Neuron (in vitro differentiated cells): ENCODE data around the gene NSG1.

Experiments used
- H2AFZ ChIP-seq: one replicate; pipeline ENCODE4 v1.6.1; 2013; ENCODE audit warnings: low read depth, mild to moderate bottlenecking, inconsistent platforms, low read length, moderate library complexity
- H3K27me3 ChIP-seq: one replicate; pipeline ENCODE4 v1.6.1; 2013; ENCODE audit warnings: low read length; ENCODE audit not compliant: insufficient read depth
- H3K36me3 ChIP-seq: one replicate; pipeline ENCODE4 v1.6.1; 2013; ENCODE audit warnings: low read length; ENCODE audit not compliant: insufficient read depth
- H3K4me1 ChIP-seq: one replicate; pipeline ENCODE4 v1.6.1; 2013; ENCODE audit warnings: low read length; ENCODE audit not compliant: insufficient read depth
- H3K4me3 ChIP-seq: 2 replicates; pipeline ENCODE4 v1.5.1; 2013; ENCODE audit warnings: mild to moderate bottlenecking, low read length, moderate library complexity
- H3K9me3 ChIP-seq: one replicate; pipeline ENCODE4 v1.6.1; 2013; ENCODE audit warnings: low read length

The NSG1 gene

DNA sequence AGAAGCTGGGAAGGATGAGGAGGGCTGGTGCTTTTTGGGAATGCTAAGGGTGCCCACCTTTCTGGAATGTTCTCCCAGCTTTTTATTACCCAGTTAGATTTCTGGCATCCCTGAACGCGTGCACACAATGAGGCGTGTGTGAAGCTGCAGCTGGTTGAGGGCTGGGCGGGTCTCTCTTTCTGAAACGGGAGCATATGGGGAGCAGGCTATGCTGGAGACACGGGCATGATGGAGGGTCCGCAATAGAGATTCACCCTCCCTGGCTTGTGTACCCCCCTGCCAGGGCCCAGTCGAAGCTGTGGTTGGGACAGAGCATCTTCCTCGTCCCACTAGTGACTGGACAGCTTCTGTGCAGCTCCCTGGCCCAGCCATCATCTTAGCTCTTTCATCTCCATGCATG is 8.5 kb downstream of the NSG1 start:
- H3K27me3 ChIP-seq = no peaks in the 10 kb centered on the region
- H3K4me1 ChIP-seq = peaks cover 19% of the 10 kb centered on the region
- H3K4me3 ChIP-seq = no peak overlapping the region
- H3K36me3 ChIP-seq = peaks cover 3% of the 10 kb centered on the region
- no peaks in the 10 kb centered on the region for H3K9me3 ChIP-seq
- no peak overlapping the region for H2AFZ ChIP-seq

DNA sequence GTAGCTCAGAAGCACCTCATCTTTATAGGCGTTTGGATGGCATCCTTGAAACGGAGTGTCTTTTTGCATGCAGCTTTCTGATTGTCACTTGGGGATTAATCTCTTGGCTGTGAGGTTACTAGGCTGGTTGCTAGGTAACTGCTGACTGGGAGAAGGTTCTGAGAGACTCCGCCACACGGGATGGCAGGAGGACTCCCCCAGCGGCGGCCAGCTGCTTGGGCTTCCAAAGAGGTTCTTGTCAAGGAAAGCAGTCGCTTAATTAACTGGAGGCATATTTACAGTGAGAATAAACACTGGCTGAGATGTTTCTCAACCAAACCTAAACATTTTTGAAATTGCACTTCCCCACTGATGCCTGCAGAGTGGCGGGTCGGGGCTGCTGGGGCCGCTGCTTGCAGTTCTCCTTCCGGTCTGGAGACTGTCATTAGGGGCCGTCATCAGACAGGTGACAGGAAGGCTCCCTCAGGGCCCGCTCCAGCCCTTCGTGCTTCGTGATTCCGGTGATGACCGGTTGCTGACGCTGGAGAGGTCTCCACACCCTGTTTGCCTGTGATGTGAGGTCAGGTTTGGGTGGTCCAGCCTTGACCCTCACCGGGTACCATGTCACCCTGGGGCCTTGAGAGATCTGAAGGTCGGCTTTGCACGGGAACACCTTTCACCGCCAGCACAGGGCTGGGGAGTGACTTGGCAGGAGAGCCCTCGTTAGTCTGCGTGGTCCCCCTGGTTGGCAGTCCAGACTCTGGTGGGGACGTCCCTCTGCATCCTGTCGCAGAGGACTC is 9.1 kb downstream of the NSG1 start:
- peaks cover 3% of the 10 kb centered on the region for H3K36me3 ChIP-seq
- H2AFZ ChIP-seq = no peak overlapping the region
- no peak overlapping the region for H3K4me3 ChIP-seq
- H3K27me3 ChIP-seq = no peaks in the 10 kb centered on the region
- no peaks in the 10 kb centered on the region for H3K9me3 ChIP-seq
- H3K4me1 ChIP-seq = peaks cover 19% of the 10 kb centered on the region

DNA sequence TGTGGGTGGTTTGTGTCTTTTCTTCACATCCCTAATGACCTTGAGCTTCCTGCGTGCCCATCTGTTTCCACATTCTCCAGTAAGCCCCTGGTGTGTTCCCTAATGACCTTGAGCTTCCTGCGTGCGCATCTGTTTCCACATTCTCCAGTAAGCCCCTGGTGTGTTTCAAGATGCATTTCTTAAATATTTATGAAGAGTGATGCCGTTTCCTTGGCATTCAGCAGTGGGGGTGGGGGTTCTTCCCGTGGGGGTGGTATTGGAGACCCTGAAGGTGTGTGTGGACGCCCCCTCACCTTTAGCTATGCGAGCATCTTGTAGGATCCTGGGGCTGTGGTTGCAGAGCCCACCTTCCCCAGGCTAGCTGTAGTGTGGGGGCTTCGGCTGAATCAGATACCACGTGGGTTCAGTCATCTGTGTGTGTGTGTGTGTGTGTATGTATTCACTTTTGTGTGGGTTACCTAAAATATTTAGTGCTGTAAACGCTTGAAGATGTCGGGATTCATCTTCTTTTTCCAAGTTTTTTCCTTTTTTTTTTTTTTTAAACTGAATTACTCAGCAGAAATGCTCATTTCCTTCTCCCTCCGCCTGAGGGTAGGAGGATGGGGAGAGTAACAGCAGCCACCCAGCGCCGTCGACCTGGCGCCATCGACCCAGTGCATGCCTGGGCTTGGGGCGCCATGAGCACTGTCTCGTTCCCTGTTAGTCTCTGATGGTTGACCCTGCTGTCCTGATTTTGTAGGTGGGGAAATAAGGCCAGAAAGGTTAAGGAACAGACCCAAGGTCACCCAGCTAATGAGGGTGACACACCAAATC is 9.9 kb downstream of the NSG1 start:
- H3K9me3 ChIP-seq = no peaks in the 10 kb centered on the region
- no peaks in the 10 kb centered on the region for H3K27me3 ChIP-seq
- H3K4me3 ChIP-seq = no peak overlapping the region
- peaks cover 19% of the 10 kb centered on the region for H3K4me1 ChIP-seq
- no peak overlapping the region for H2AFZ ChIP-seq
- peaks cover 3% of the 10 kb centered on the region for H3K36me3 ChIP-seq

DNA sequence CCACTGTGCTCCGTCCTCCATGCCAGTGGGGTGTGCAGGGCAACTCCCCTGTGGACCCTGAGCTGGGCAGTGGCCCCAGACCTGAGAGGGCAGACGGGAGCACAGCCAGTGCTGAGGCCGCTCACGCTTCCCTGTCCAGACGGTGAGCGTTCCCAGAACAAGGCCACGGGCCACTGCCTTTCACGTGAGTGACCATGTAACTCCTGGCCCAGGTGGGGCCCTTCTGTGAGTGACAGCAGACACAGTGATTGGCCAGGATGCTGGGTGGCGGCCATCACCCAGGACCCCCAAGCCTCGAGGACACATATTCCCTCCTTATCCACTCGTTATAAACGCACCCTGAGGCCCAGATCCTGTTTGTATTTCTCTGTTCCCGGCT is 10.5 kb downstream of the NSG1 start:
- Histone ChIP-seq H3K4me3 (no peak overlapping the region), H3K36me3 (no peaks in the 10 kb centered on the region)

DNA sequence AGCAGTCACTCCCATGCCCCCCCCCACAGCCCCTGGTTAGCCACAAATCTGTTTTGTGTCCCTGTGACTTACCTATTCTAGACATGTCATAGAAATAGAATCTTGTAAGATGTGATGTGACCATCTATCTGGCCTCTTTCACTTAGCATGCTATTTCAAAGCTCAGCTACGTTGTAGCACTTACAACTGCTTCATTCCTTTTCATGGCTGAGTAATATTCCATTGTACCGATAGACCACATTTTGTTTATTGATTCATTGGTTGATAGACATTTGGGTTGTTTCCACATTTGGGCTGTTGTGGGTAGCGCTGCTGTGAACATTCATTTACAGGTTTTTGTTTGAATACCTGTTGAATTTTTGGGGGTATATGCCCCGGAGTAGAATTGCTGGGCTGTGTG is 11.5 kb downstream of the NSG1 start:
- Histone ChIP-seq H3K9me3 (no peaks in the 10 kb centered on the region), H3K4me3 (no peak overlapping the region), H3K27me3 (no peaks in the 10 kb centered on the region), H2AFZ (no peak overlapping the region), H3K36me3 (no peaks in the 10 kb centered on the region), H3K4me1 (peaks cover 19% of the 10 kb centered on the region)

More for the DNA sequence above, 10.5 kb downstream of the NSG1 start:
- H3K4me1 ChIP-seq = peaks cover 19% of the 10 kb centered on the region
- no peaks in the 10 kb centered on the region for H3K27me3 ChIP-seq
- no peaks in the 10 kb centered on the region for H3K9me3 ChIP-seq
- H2AFZ ChIP-seq = no peak overlapping the region

DNA sequence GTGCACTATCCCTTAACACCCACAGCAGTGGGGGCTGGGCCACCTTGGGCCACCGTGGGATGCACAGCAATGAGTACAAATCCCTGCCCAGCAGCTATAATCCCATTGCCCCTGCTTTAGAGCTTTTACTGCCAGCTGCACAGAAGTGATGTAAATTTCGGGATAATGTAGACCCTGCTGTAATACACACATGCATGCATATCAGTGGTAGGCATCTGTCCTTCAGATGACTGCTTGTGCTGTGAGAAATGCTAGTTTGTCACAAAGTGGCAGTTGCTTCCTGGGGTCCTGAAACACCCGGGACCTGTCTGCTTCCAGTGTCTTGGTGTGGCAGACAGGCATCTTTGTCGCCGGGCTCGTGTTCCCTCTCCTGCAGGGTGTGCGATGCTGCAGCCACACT is 14.1 kb downstream of the NSG1 start:
- H2AFZ ChIP-seq = no peak overlapping the region
- peaks cover 7% of the 10 kb centered on the region for H3K4me1 ChIP-seq
- H3K27me3 ChIP-seq = no peaks in the 10 kb centered on the region
- no peaks in the 10 kb centered on the region for H3K36me3 ChIP-seq
- H3K9me3 ChIP-seq = no peaks in the 10 kb centered on the region
- no peak overlapping the region for H3K4me3 ChIP-seq

DNA sequence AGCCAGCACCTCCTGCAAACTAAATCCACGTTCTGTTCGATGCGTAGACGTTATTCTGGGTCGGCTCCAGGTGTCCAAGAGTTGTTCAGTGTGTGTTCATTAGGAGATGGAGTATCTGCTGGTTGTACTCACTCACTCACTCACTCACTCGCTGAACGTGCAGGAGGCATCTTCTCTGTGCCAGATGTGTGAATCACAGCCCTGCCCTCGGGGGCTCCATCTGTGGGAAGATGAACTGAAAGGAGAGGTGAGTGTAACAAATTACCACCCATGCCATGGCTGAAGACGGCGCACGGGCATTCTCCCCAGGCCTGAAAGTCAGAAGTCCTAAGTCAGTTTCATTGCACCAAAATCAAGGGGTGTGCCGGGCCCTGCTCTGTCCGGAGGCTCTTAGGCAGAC is 16.1 kb downstream of the NSG1 start:
- Histone ChIP-seq H3K9me3 (no peaks in the 10 kb centered on the region), H3K27me3 (no peaks in the 10 kb centered on the region)

DNA sequence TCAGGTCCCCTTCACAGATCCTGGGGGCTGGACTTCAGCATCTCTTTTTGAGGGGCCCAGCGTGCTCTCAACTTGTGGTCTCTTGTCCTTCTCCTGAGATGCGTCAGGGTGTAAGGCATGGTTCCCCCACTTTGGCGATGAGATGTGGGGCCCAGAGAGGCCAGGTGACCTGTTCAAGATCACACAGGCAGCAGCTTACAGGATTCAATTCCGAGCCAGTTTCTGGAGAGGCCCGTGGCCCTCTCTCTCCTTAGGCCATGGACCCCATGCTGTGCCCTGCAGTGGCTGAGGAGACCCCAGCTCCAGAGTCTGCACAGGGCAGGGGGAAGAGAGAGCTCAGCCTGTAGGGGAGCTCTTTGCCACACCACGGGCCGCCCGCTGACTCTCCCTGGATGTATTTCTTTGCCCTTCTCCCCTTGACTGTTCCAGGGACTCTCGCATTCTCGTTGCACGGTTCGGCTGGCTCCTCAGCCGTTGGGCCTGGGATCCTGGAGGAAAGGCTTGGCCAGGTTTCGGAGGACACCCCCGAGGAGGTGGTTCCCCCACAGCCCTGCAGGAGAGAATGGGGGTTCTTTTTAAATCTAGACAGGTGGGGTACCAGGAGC is 18.6 kb downstream of the NSG1 start:
- Histone ChIP-seq H2AFZ (no peak overlapping the region), H3K36me3 (peaks cover 4% of the 10 kb centered on the region), H3K9me3 (no peaks in the 10 kb centered on the region), H3K4me3 (no peak overlapping the region), H3K27me3 (no peaks in the 10 kb centered on the region), H3K4me1 (peaks cover 5% of the 10 kb centered on the region)

More for the DNA sequence above, 16.1 kb downstream of the NSG1 start:
- H3K4me3 ChIP-seq = no peak overlapping the region
- H3K36me3 ChIP-seq = no peaks in the 10 kb centered on the region
- peaks cover 5% of the 10 kb centered on the region for H3K4me1 ChIP-seq
- no peak overlapping the region for H2AFZ ChIP-seq

DNA sequence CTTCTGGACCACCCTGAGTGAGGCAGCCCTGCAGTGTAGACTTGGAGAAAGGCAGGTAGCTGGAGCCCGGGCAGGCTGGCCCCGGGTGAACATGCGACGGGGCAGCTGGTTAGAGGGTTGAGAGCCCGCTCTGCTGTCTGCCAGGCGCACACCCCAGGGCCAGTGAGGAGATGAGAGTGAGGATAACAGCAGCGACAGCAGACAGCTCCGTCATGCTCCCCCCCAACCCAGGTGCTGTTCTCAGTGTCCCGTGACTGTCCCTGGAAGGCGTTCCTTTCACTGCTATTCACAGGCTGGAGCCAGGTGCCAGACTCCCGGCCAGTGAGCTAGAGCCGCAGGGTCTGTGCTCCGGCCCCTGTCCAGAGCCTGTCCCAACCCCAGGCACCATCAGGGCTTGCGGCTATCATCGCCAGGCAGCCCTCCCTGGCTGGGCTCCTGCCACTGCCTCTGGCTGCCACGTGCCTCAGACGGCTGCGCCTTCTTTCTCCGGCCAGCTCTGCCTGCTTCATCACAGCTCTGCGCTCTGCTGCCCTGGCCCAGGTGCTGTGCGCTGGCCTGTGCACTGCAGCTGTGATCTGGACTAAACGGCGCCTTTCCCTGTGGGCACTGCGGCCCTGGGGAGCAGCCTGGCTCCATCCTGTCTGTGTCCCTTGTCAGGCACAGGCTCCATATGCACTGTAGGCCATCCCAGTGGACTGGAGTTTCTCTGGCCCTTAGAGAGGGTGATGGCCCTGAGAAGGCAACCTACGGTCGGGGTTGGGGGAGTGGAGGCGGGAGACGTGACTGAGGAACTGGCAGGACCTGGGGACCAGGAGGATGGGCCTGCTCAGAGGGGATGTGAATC is 19.8 kb downstream of the NSG1 start:
- Histone ChIP-seq H3K9me3 (no peaks in the 10 kb centered on the region), H3K36me3 (peaks cover 5% of the 10 kb centered on the region), H3K4me3 (no peak overlapping the region), H3K4me1 (peaks cover 5% of the 10 kb centered on the region), H3K27me3 (no peaks in the 10 kb centered on the region), H2AFZ (no peak overlapping the region)

DNA sequence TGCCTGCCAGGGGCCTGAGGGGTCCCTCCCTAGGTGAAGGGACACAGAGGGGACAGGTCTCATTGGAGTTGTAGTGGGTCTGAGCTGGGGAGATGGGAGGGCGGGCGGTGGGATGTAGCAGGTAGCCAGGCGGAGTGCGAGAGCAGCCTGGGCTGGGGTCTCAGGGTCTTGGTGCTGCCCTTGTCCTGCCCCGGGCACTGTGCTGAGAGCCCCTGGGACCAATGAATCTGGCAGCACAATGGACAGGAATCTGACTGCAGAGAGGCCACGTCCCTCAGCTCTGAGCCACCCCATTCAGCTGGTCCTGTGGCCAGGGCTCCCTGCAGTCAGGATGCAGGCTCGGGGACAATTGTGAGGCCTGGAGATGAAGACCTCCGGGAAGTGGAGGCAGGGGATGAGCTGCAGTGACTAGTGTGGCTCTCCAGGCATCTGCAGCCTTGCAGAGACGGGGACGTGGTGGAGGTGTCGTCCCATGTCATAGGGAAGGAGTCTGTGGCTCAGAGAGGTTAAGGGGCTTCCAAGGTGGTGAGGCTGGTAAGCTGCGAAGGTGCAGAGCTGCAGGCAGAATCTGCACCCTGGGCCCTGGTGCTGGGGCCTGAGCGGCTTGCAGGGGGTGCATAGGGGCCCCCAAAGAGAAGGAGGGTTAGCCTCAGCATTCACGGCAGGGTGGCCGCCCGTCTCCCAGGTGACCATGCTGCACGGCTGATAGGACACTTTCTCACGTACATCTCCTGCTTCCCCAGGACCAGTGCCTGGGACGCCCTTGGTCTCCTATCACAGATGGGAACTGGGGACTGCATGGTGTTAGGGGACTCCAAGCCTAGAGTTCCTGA is 20.6 kb downstream of the NSG1 start:
- H3K4me1 ChIP-seq = peaks cover 5% of the 10 kb centered on the region
- H3K9me3 ChIP-seq = no peaks in the 10 kb centered on the region
- no peak overlapping the region for H3K4me3 ChIP-seq
- H2AFZ ChIP-seq = no peak overlapping the region
- H3K27me3 ChIP-seq = no peaks in the 10 kb centered on the region
- peaks cover 8% of the 10 kb centered on the region for H3K36me3 ChIP-seq

DNA sequence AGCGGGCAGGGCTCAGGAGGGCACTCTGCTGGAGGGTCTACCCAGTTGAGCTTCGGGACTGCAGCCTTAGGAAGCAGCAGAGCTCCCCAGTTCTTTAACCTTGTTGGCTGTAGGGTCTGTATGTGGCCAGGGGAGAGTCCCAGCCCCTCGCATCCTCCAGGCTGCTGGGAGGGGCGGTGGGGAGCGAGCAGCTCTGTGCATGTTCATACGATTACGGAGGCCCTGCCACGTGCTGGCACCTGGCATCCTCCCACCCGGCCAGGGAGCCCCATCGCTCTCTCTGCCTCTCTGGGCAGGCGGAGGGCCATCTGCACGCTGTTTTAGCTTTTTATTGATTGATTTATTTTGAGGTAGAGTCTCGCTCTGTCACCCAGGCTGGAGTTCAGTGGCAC is 21.2 kb downstream of the NSG1 start:
- no peaks in the 10 kb centered on the region for H3K27me3 ChIP-seq
- no peaks in the 10 kb centered on the region for H3K9me3 ChIP-seq
- no peak overlapping the region for H3K4me3 ChIP-seq
- peaks cover 5% of the 10 kb centered on the region for H3K4me1 ChIP-seq
- H3K36me3 ChIP-seq = peaks cover 8% of the 10 kb centered on the region
- H2AFZ ChIP-seq = no peak overlapping the region
